Hepatocyte (in vitro differentiated cells): ENCODE results near the gene ALK. TPM values are rescaled to one million over a fixed set of nuclear protein-coding genes. Genes with fewer than 3 reads are reported as not detected.

Experiments
- DNase-seq: peaks from one replicate; pipeline ENCODE4 v3.0.0-alpha.2; 2016; ENCODE audit warnings: low spot score
- H2AFZ ChIP-seq: fragments of 200-600 bp; sonication (generic); 2 replicates; pipeline ENCODE4 v1.6.0; 2016; ENCODE audit warnings: antibody characterized with exemption, mild to moderate bottlenecking
- H3K27ac ChIP-seq: fragments of 200-600 bp; sonication (generic); 2 replicates; pipeline ENCODE4 v1.5.1; 2016; ENCODE audit warnings: mild to moderate bottlenecking
- H3K27me3 ChIP-seq: fragments of 200-600 bp; sonication (generic); 2 replicates; pipeline ENCODE4 v1.6.1; 2016
- H3K36me3 ChIP-seq: fragments of 200-600 bp; sonication (generic); replicated peaks from 2 replicates; pipeline ENCODE4 v1.5.1; 2016; ENCODE audit warnings: low read depth; ENCODE audit not compliant: insufficient read depth
- H3K4me1 ChIP-seq: fragments of 200-600 bp; sonication (generic); 2 replicates; pipeline ENCODE4 v1.5.1; 2016; ENCODE audit warnings: mild to moderate bottlenecking, moderate library complexity; ENCODE audit not compliant: insufficient read depth
- H3K4me2 ChIP-seq: fragments of 200-600 bp; sonication (generic); 2 replicates; pipeline ENCODE4 v1.6.0; 2016
- H3K4me3 ChIP-seq: fragments of 200-600 bp; sonication (generic); 2 replicates; pipeline ENCODE4 v1.5.1; 2016; ENCODE audit warnings: mild to moderate bottlenecking
- H3K79me2 ChIP-seq: fragments of 200-600 bp; sonication (generic); 2 replicates; pipeline ENCODE4 v1.6.0; 2017; ENCODE audit warnings: mild to moderate bottlenecking
- H3K9me2 ChIP-seq: fragments of 200-600 bp; sonication (generic); replicated peaks from 2 replicates; pipeline ENCODE4 v1.6.0; 2017; ENCODE audit warnings: mild to moderate bottlenecking; ENCODE audit not compliant: insufficient read depth
- H3K9me3 ChIP-seq: fragments of 200-600 bp; sonication (generic); 2 replicates; pipeline ENCODE4 v1.5.1; 2016; ENCODE audit warnings: low read depth, mild to moderate bottlenecking
- H4K20me1 ChIP-seq: fragments of 200-600 bp; sonication (generic); 2 replicates; pipeline ENCODE4 v1.6.0; 2016; ENCODE audit warnings: mild to moderate bottlenecking; ENCODE audit not compliant: insufficient read depth, poor library complexity, severe bottlenecking
- CTCF ChIP-seq: fragments of 200-600 bp; sonication (generic); IDR thresholded peaks from 2 replicates; pipeline ENCODE4 v1.5.1; 2016; ENCODE audit warnings: antibody characterized with exemption, mild to moderate bottlenecking; ENCODE audit not compliant: poor library complexity
- EZH2 ChIP-seq: fragments of 200-600 bp; sonication (generic); IDR thresholded peaks from 2 replicates; pipeline ENCODE4 v1.6.1; 2016; ENCODE audit warnings: antibody characterized with exemption, mild to moderate bottlenecking, borderline replicate concordance
- EZH2phosphoT487 ChIP-seq: fragments of 200-600 bp; sonication (generic); IDR thresholded peaks from one replicate; pipeline ENCODE4 v1.6.1; 2018; ENCODE audit warnings: antibody characterized with exemption, mild to moderate bottlenecking, low read depth, moderate library complexity; ENCODE audit not compliant: unreplicated experiment, severe bottlenecking
- WGBS: methylation state at CpG from one replicate; pipeline ENCODE4 v1.1.6; 2016; ENCODE audit warnings: low lambda C conversion rate; ENCODE audit errors: missing lambda C conversion rate; 5-methylcytosine and 5-hydroxymethylcytosine counted together
- polyA plus RNA-seq: library from polyadenylated mRNA; unstranded; fragments of >200 nt; fragmentation: Nextera tagmentation; extraction: Ambion mirVana; gene quantifications from 2 replicates; pipeline ENCODE4 v1.2.1, GENCODE V29; 2016
- total RNA-seq: library from RNA; depleted of rRNA; stranded (reverse); fragments of >200 nt; gene quantifications from 2 replicates; pipeline ENCODE4 v1.2.3, GENCODE V29; 2014

Gene ALK
- total and polyA plus RNA-seq, 2 experiments from 2014 or later: 0.16 to 0.27 TPM

- Histone ChIP-seq H3K9me3 (no peaks in the 10 kb centered on the region), H3K4me1 (no peaks in the 10 kb centered on the region), H3K4me2 (no peak overlapping the region), H4K20me1 (no peaks in the 10 kb centered on the region), H2AFZ (no peak overlapping the region), H3K4me3 (no peak overlapping the region), H3K27ac (no peak overlapping the region), H3K27me3 (no peaks in the 10 kb centered on the region), H3K9me2 (no peaks in the 10 kb centered on the region), H3K79me2 (no peaks in the 10 kb centered on the region), H3K36me3 (no peaks in the 10 kb centered on the region)
- DNase-seq: no peak
- 62% methylated on average over 15 of the region's 15 CpGs for WGBS
- TF ChIP-seq EZH2 (no peak), EZH2phosphoT487 (no peak), CTCF (no peak)
Measured at GRCh38 chr2:29227935-29228675, 693.3 kb downstream of the ALK start.

GRCh38 chr2:29226808-29227207, 694.6 kb downstream of the ALK start:
- Histone ChIP-seq H4K20me1 (no peaks in the 10 kb centered on the region), H3K4me1 (no peaks in the 10 kb centered on the region), H3K9me3 (no peaks in the 10 kb centered on the region), H3K36me3 (no peaks in the 10 kb centered on the region), H3K9me2 (no peaks in the 10 kb centered on the region), H2AFZ (no peak overlapping the region), H3K27me3 (no peaks in the 10 kb centered on the region), H3K27ac (no peak overlapping the region), H3K4me3 (no peak overlapping the region), H3K4me2 (no peak overlapping the region), H3K79me2 (no peaks in the 10 kb centered on the region)
- TF ChIP-seq EZH2phosphoT487 (no peak), CTCF (no peak), EZH2 (no peak)
- DNase-seq: no peak
- 88% methylated on average over 7 of the region's 7 CpGs for WGBS

- Histone ChIP-seq H3K27me3 (no peaks in the 10 kb centered on the region), H3K9me3 (no peaks in the 10 kb centered on the region), H3K9me2 (no peaks in the 10 kb centered on the region), H3K4me1 (no peaks in the 10 kb centered on the region), H3K4me3 (no peak overlapping the region), H3K27ac (no peak overlapping the region), H2AFZ (no peak overlapping the region), H4K20me1 (no peaks in the 10 kb centered on the region), H3K4me2 (no peak overlapping the region), H3K79me2 (no peaks in the 10 kb centered on the region), H3K36me3 (no peaks in the 10 kb centered on the region)
- TF ChIP-seq CTCF (no peak), EZH2phosphoT487 (no peak)
- WGBS: 77% methylated on average over 3 of the region's 3 CpGs
- DNase-seq: no peak
Measured at GRCh38 chr2:29226375-29226774, 695.0 kb downstream of the ALK start.

GRCh38 chr2:29225814-29226213, 695.6 kb downstream of the ALK start:
- DNase-seq: no peak
- Histone ChIP-seq H3K36me3 (no peaks in the 10 kb centered on the region), H3K79me2 (no peaks in the 10 kb centered on the region), H3K9me2 (no peaks in the 10 kb centered on the region), H3K4me1 (no peaks in the 10 kb centered on the region), H4K20me1 (no peaks in the 10 kb centered on the region), H3K4me2 (no peak overlapping the region), H3K27ac (no peak overlapping the region), H3K27me3 (no peaks in the 10 kb centered on the region), H3K9me3 (no peaks in the 10 kb centered on the region), H2AFZ (no peak overlapping the region), H3K4me3 (no peak overlapping the region)
- TF ChIP-seq CTCF (no peak), EZH2phosphoT487 (no peak)
- 79% methylated on average over 8 of the region's 8 CpGs for WGBS
